GM23338 (cell line): ENCODE measurements around the gene GSG1L. TPM values are rescaled to one million over a fixed set of nuclear protein-coding genes. Genes with fewer than 3 reads are reported as not detected.

Experiments used
- CREB1 ChIP-seq: fragments of 250-450 bp; sonication (Bioruptor Pico); IDR thresholded peaks from 2 replicates; pipeline ENCODE4 v1.5.0; 2020; ENCODE audit warnings: low read depth, mild to moderate bottlenecking, moderate library complexity
- ETS1 ChIP-seq: IDR thresholded peaks from 2 replicates; pipeline ENCODE4 v1.6.1; 2016; ENCODE audit warnings: antibody characterized with exemption
- EZH2 ChIP-seq: fragments of 200-600 bp; sonication (generic); IDR thresholded peaks from one replicate; pipeline ENCODE4 v1.8.0; 2017; ENCODE audit warnings: antibody characterized with exemption, mild to moderate bottlenecking, low read depth; ENCODE audit not compliant: unreplicated experiment
- EZH2phosphoT487 ChIP-seq: fragments of 200-600 bp; sonication (generic); IDR thresholded peaks from one replicate; pipeline ENCODE4 v1.8.1; 2018; ENCODE audit warnings: antibody characterized with exemption; ENCODE audit not compliant: unreplicated experiment
- POLR2AphosphoS5 ChIP-seq: IDR thresholded peaks from 2 replicates; pipeline ENCODE4 v1.6.1; 2016; ENCODE audit warnings: antibody characterized with exemption, low read depth
- STAT1 ChIP-seq: IDR thresholded peaks from one replicate; pipeline ENCODE4 v1.6.1; 2016; ENCODE audit warnings: antibody characterized with exemption; ENCODE audit not compliant: unreplicated experiment
- ZNF114 ChIP-seq: fragments of 250-450 bp; sonication (Bioruptor Pico); IDR thresholded peaks from 2 replicates; pipeline ENCODE4 v1.5.0; 2020; ENCODE audit warnings: mild to moderate bottlenecking, moderate library complexity
- ZNF331 ChIP-seq: fragments of 250-450 bp; sonication (Bioruptor Pico); IDR thresholded peaks from 2 replicates; pipeline ENCODE4 v1.5.0; 2020; ENCODE audit warnings: low read depth, mild to moderate bottlenecking, moderate library complexity
- ZNF462 ChIP-seq: fragments of 250-450 bp; sonication (Bioruptor Pico); IDR thresholded peaks from 2 replicates; pipeline ENCODE4 v1.5.0; 2020; ENCODE audit warnings: mild to moderate bottlenecking, moderate library complexity
- polyA plus RNA-seq: library from polyadenylated mRNA; unstranded; fragments of >200 nt; fragmentation: Nextera tagmentation; extraction: Ambion mirVana; gene quantifications from 2 replicates; pipeline ENCODE4 v1.2.1, GENCODE V29; 2016
- total RNA-seq: library from RNA; depleted of rRNA; stranded (reverse); fragments of >200 nt; shearing (Covaris generic); gene quantifications from 2 replicates; pipeline ENCODE4 v1.2.3, GENCODE V29; 2014

GSG1L gene
- total and polyA plus RNA-seq, 2 experiments from 2014 or later, result 0.36 to 0.63 TPM

DNA sequence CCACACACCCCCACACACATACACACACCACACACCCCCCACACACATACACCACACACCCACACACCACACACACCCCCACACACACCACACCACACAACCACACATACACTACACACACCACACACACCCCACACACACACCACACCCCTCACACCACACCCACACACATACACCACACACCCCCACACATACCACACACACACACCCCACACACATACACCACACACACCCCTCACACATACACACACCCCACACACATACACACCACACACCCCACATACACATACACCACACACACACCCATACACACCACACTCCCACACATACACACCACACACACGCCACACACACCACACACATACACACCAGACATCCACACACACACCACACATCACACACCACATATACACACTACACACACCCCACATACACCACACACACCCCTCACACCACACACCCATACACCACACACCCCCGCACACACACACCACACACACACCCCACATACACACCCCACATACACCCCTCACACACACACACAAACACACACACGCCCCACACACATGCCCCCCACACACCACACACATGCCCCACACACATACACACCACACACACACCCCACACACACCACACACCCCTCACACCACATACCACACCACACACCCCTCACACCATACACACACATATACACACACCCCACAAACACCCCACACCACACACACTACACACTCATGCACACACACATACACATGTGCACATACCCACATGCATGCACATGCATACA, 25.9 kb upstream of the GSG1L start (continued):
- TF ChIP-seq ZNF462 (CRISPR knock-in tag) (no peak), ZNF114 (CRISPR knock-in tag) (no peak), CREB1 (CRISPR knock-in tag) (no peak), ZNF331 (no peak), EZH2phosphoT487 (no peak), ETS1 (no peak), EZH2 (no peak), STAT1 (no peak), POLR2AphosphoS5 (no peak)
